GM12872 (cell line): ENCODE measurements around the gene TMX1.

ENCODE experiments used
- TF ChIP-seq, protein P1 (sequence below): IDR thresholded peaks from 3 replicates; pipeline ENCODE4 v1.5.1; 2011; ENCODE audit warnings: low read depth, mild to moderate bottlenecking, low read length, moderate library complexity; ENCODE audit not compliant: insufficient read depth

The TMX1 gene, protein sequence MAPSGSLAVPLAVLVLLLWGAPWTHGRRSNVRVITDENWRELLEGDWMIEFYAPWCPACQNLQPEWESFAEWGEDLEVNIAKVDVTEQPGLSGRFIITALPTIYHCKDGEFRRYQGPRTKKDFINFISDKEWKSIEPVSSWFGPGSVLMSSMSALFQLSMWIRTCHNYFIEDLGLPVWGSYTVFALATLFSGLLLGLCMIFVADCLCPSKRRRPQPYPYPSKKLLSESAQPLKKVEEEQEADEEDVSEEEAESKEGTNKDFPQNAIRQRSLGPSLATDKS

GRCh38 chr14:51239813-51240803 lies at the start of gene TMX1:
Gene TMX1 (plus strand): TSS chr14:51240247. CDS start chr14:51240293, 46 bp downstream.
- TF ChIP-seq, protein P1, sequence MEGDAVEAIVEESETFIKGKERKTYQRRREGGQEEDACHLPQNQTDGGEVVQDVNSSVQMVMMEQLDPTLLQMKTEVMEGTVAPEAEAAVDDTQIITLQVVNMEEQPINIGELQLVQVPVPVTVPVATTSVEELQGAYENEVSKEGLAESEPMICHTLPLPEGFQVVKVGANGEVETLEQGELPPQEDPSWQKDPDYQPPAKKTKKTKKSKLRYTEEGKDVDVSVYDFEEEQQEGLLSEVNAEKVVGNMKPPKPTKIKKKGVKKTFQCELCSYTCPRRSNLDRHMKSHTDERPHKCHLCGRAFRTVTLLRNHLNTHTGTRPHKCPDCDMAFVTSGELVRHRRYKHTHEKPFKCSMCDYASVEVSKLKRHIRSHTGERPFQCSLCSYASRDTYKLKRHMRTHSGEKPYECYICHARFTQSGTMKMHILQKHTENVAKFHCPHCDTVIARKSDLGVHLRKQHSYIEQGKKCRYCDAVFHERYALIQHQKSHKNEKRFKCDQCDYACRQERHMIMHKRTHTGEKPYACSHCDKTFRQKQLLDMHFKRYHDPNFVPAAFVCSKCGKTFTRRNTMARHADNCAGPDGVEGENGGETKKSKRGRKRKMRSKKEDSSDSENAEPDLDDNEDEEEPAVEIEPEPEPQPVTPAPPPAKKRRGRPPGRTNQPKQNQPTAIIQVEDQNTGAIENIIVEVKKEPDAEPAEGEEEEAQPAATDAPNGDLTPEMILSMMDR: 0 out of 3 replicates have a peak, but pooled peaks have one; percentile 17

- TF ChIP-seq, protein P1: no peak
Observed at GRCh38 chr14:51201890-51202289, 38.2 kb upstream of the TMX1 start.

- TF ChIP-seq, protein P1: peak; percentile 63
Observed at GRCh38 chr14:51202914-51203665, 37.0 kb upstream of the TMX1 start.

- TF ChIP-seq, protein P1: no peak
Observed at GRCh38 chr14:51203881-51204280, 36.2 kb upstream of the TMX1 start.

GRCh38 chr14:51205486-51205885 lies 34.6 kb upstream of the TMX1 start:
- TF ChIP-seq, protein P1: no peak

DNA sequence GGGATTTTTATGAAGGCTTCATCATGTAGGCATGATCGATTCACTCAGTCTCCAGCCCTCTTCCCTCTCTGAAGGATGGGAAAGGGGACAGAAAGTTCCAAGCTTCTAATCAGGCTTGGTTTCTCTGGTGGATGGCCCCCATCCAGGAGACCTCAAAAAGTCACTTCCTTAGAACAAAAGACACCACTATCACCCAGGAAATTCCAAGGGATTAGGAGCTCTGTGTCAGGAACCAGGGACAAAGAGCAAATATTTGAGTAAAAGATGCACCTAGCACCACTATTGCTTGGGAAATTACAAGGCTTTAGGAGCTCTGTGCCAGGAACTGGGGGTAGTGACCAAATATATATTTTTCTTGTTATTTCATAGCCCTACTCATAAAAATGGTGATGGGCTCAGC lies 33.6 kb upstream of the TMX1 start:
- TF ChIP-seq, protein P1: no peak
